PC-3 (cell line): ENCODE measurements around the gene ORC6. TPM values are rescaled to one million over a fixed set of nuclear protein-coding genes. Genes with fewer than 3 reads are reported as not detected.

Experiments
- ATAC-seq: fragments of 200-7000 bp; cut with Tn5 transposase; 2 replicates; pipeline ENCODE4 v1.9.1; 2020; ENCODE audit warnings: mild to moderate bottlenecking, moderate library complexity
- Bru-seq: library from RNA; stranded (reverse); fragments of 400-500 nt; gene quantifications from one replicate; lab custom pipeline; 2021; lab: Mats Ljungman, UMichigan
- BruChase-seq, 2 experiments: library from RNA; stranded (reverse); fragments of 400-500 nt; gene quantifications; one replicate each; lab custom pipeline; 2021; lab: Mats Ljungman, UMichigan
- BruUV-seq: library from RNA; stranded (reverse); fragments of 400-500 nt; replicated peaks from 2 replicates; lab custom pipeline; 2021; lab: Mats Ljungman, UMichigan
- CTCF ChIA-PET: fragments of 300-600 bp; sonication (Branson Sonifier 250); formaldehyde crosslinking; loops from one replicate; lab custom pipeline; 2022; ENCODE audit warnings: antibody characterized with exemption; lab: Charles Lee
- POLR2A ChIA-PET: fragments of 300-600 bp; sonication (Branson Sonifier 250); formaldehyde crosslinking; loops from one replicate; lab custom pipeline; 2022; ENCODE audit warnings: antibody characterized with exemption; ENCODE audit not compliant: unreplicated experiment; lab: Charles Lee
- DNase-seq: peaks from one replicate; pipeline ENCODE4 v3.0.0-alpha.2; 2015
- H2AFZ ChIP-seq: fragments of 300-600 bp; sonication (generic); 2 replicates; pipeline ENCODE4 v1.6.0; 2016; ENCODE audit warnings: antibody characterized with exemption, low read length
- H3F3A ChIP-seq: fragments of 300-600 bp; sonication (generic); one replicate; pipeline ENCODE4 v1.6.0; 2017; ENCODE audit warnings: antibody characterized with exemption, low read length, control low read depth, mild to moderate bottlenecking; ENCODE audit not compliant: unreplicated experiment
- H3K27ac ChIP-seq: fragments of 300-600 bp; sonication (generic); 2 replicates; pipeline ENCODE4 v1.5.1; 2016; ENCODE audit warnings: mild to moderate bottlenecking, low read length
- H3K27me3 ChIP-seq: fragments of 300-600 bp; sonication (generic); 2 replicates; pipeline ENCODE4 v1.6.1; 2016; ENCODE audit warnings: low read length, mixed read lengths
- H3K36me3 ChIP-seq: fragments of 300-600 bp; sonication (generic); 2 replicates; pipeline ENCODE4 v1.6.1; 2016; ENCODE audit warnings: low read depth, mixed run types, low read length, mixed read lengths
- H3K4me1 ChIP-seq: fragments of 300-600 bp; sonication (generic); 2 replicates; pipeline ENCODE4 v1.5.1; 2016; ENCODE audit warnings: low read length; ENCODE audit not compliant: insufficient read depth
- H3K4me2 ChIP-seq: fragments of 300-600 bp; sonication (generic); 2 replicates; pipeline ENCODE4 v1.6.0; 2016; ENCODE audit warnings: low read length
- H3K4me3 ChIP-seq: fragments of 300-600 bp; sonication (generic); 2 replicates; pipeline ENCODE4 v1.5.1; 2016; ENCODE audit warnings: mild to moderate bottlenecking, low read length, mixed read lengths
- H3K79me2 ChIP-seq: fragments of 300-600 bp; sonication (generic); 2 replicates; pipeline ENCODE4 v1.6.1; 2017; ENCODE audit warnings: low read length, mixed read lengths
- H3K9ac ChIP-seq: fragments of 300-600 bp; sonication (generic); 2 replicates; pipeline ENCODE4 v1.6.0; 2016; ENCODE audit warnings: mild to moderate bottlenecking, low read length
- H3K9me2 ChIP-seq: fragments of 300-600 bp; sonication (generic); replicated peaks from 2 replicates; pipeline ENCODE4 v1.6.1; 2016; ENCODE audit warnings: mixed run types, low read length, mixed read lengths
- H3K9me3 ChIP-seq: fragments of 300-600 bp; sonication (generic); 2 replicates; pipeline ENCODE4 v1.6.1; 2016; ENCODE audit warnings: low read length, mixed read lengths
- H4K20me1 ChIP-seq: fragments of 300-600 bp; sonication (generic); 2 replicates; pipeline ENCODE4 v1.6.1; 2016; ENCODE audit warnings: low read length, mixed read lengths
- CTCF ChIP-seq: fragments of 300-600 bp; sonication (generic); conservative IDR thresholded peaks from 2 replicates; pipeline ENCODE4 v1.5.1; 2017; ENCODE audit warnings: antibody characterized with exemption, low read depth, mild to moderate bottlenecking, low read length
- EZH2 ChIP-seq: fragments of 300-600 bp; sonication (generic); IDR thresholded peaks from one replicate; pipeline ENCODE4 v1.6.1; 2017; ENCODE audit warnings: antibody characterized with exemption, mild to moderate bottlenecking, low read length; ENCODE audit not compliant: unreplicated experiment
- EZH2phosphoT487 ChIP-seq: fragments of 300-600 bp; sonication (generic); IDR thresholded peaks from 2 replicates; pipeline ENCODE4 v1.6.1; 2018; ENCODE audit warnings: mild to moderate bottlenecking, antibody characterized with exemption, low read length, borderline replicate concordance
- intact Hi-C: fragments of 100-400 bp; cut with micrococcal nuclease; formaldehyde crosslinking; loops from 2 replicates; pipeline ENCODE4 v1.9.0; 2023
- long read RNA-seq: library from polyadenylated mRNA; unstranded; transcript quantifications from one replicate; pipeline ENCODE4 v2.0.0, GENCODE V29; 2021; ENCODE audit not compliant: unreplicated experiment
- total RNA-seq: library from RNA; depleted of rRNA; stranded (reverse); fragments of >200 nt; gene quantifications from 2 replicates; pipeline ENCODE4 v1.2.3, GENCODE V29; 2014; rRNA removed

ORC6 gene, protein sequence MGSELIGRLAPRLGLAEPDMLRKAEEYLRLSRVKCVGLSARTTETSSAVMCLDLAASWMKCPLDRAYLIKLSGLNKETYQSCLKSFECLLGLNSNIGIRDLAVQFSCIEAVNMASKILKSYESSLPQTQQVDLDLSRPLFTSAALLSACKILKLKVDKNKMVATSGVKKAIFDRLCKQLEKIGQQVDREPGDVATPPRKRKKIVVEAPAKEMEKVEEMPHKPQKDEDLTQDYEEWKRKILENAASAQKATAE
- total RNA-seq (27.7 and 29.9 TPM in 2 replicates), Bru-seq, nascent RNA (percentile 77 among the genes with signal in this experiment), BruChase-seq, experiment 1, labeled RNA remaining after a 6-hour chase (percentile 87 among the genes with signal in this experiment), BruChase-seq, experiment 2, labeled RNA remaining after a 2-hour chase (percentile 66 among the genes with signal in this experiment)
- long read RNA-seq, transcript ORC6-201 (7 exons, 1,628 nt), result major isoform, 9 of 17 reads
- long read RNA-seq, partial matches to known transcripts, result 0 of 17 reads
- long read RNA-seq, other reads (novel, unspliced or antisense), result 7 of 17 reads

GRCh38 chr16:46689365-46690280, at the start of gene ORC6:
Gene ORC6 (plus strand): TSS chr16:46689659. CDS start chr16:46689706, 47 bp downstream.
- Histone ChIP-seq H4K20me1 (peaks cover 56% of the 10 kb centered on the region), H3K9me2 (no peaks in the 10 kb centered on the region), H3F3A (no peaks in the 10 kb centered on the region), H2AFZ (peak within 1 kb of the TSS; percentile 96), H3K27me3 (no peaks in the 10 kb centered on the region), H3K79me2 (peaks cover 71% of the 10 kb centered on the region), H3K4me2 (peak within 1 kb of the TSS; percentile 94), H3K27ac (peak within 1 kb of the TSS; percentile 71), H3K4me3 (peak within 1 kb of the TSS; percentile 95), H3K9ac (peak within 1 kb of the TSS; percentile 89), H3K4me1 (peaks cover 23% of the 10 kb centered on the region), H3K9me3 (no peaks in the 10 kb centered on the region), H3K36me3 (peaks cover 22% of the 10 kb centered on the region)
- CTCF ChIA-PET, result no interaction called here
- BruUV-seq, result TSS peak; percentile 44
- POLR2A ChIA-PET, result interaction anchor here (0.8 kb wide), 1 partner anchor 100 kb away, joined by 3 read pairs; no protein-coding TSS in a partner anchor
- DNase-seq (peak; percentile 87), ATAC-seq (peak; percentile 80)
- peak; percentile 50 for TF ChIP-seq CTCF
- TF ChIP-seq EZH2phosphoT487, result no peak
- intact Hi-C loops, result loop anchor here (5.0 kb wide), 1 partner anchor 113 kb away; no protein-coding TSS in a partner anchor

DNA sequence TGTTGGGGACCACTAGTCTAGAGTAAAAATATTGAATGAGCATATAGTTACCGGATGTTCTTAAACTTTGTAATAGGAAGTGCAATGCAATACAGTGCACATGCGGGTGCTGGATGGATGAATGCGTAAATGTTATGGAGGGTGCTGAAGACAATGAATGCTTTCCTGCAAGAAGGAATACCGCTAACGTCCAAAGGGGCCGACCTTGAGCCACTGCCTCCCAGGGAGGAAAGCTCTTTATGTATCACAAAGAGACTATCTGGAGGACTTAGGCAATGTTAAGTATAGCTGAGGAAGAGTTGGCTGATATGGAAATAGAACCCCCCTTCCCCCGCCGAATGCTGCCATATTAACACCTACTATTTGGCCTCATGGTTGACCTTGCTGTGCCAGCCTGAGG, 40.8 kb upstream of the ORC6 start:
- no peaks in the 10 kb centered on the region for H3K9me3 ChIP-seq
- H3K79me2 ChIP-seq, result no peaks in the 10 kb centered on the region
- no peaks in the 10 kb centered on the region for H4K20me1 ChIP-seq
- no peak overlapping the region for H3K4me3 ChIP-seq
- no peak overlapping the region for H3K27ac ChIP-seq
- no TSS peak for BruUV-seq
- intact Hi-C loops, result no loop called here
- no peak for DNase-seq
- no peak for ATAC-seq
- no peaks in the 10 kb centered on the region for H3F3A ChIP-seq
- TF ChIP-seq EZH2, result no peak
- TF ChIP-seq EZH2phosphoT487, result no peak
- TF ChIP-seq CTCF, result no peak
- H3K4me1 ChIP-seq, result no peaks in the 10 kb centered on the region
- H3K9ac ChIP-seq, result no peak overlapping the region
- no peaks in the 10 kb centered on the region for H3K9me2 ChIP-seq
- no peak overlapping the region for H3K4me2 ChIP-seq
- CTCF ChIA-PET, result no interaction called here
- POLR2A ChIA-PET, result no interaction called here
- H2AFZ ChIP-seq, result no peak overlapping the region
- H3K27me3 ChIP-seq, result no peaks in the 10 kb centered on the region
- no peaks in the 10 kb centered on the region for H3K36me3 ChIP-seq
